Raji (cell line): ENCODE data around the gene TRPM3.

Experiments used
- POLR2A ChIP-seq: IDR thresholded peaks from 2 replicates; pipeline ENCODE4 v1.6.1; 2011; ENCODE audit warnings: low read depth, low read length, control low read depth; ENCODE audit not compliant: insufficient read depth

The TRPM3 gene

GRCh38 chr9:70534061-70534460 lies 587.4 kb downstream of the TRPM3 start:
- no peak for TF ChIP-seq POLR2A

GRCh38 chr9:70533492-70533891 lies 587.9 kb downstream of the TRPM3 start:
- no peak for TF ChIP-seq POLR2A

DNA sequence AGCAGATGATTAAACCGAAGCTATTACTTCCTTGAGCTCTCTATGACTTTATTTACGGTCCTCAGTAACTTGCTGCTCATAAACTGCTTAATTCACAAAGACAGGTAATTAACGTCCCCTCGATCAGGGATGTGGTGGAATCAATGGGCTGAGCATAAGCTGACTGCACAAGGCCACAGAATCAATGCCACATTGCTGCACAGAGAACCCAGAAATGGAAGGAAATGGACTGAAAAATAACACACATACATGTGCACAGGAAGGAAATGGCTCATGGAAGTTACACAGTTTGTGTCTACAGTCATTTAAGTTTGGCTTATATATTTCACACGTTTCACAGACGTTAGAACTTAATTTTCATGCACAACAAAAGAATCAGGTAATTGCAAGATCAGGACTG lies 588.7 kb downstream of the TRPM3 start:
- no peak for TF ChIP-seq POLR2A

DNA sequence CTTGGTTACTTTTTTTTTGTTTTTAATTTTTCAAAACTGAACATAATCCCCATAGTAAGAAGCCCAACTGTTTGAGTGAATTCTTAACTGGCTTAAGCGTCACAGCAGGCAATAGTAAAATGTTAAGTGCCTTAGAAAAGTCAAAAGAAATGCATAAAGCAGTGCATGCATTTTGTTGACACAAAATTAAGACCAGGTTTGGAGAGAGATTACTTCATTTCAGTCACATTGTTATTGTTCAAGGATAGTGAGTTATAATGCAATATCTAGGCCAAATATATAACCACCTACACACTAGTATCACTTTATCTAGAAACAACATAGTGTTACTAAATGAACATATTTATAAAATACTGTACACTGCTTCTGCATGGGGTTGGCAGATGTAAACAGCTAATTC lies 590.1 kb downstream of the TRPM3 start:
- TF ChIP-seq POLR2A, result no peak

DNA sequence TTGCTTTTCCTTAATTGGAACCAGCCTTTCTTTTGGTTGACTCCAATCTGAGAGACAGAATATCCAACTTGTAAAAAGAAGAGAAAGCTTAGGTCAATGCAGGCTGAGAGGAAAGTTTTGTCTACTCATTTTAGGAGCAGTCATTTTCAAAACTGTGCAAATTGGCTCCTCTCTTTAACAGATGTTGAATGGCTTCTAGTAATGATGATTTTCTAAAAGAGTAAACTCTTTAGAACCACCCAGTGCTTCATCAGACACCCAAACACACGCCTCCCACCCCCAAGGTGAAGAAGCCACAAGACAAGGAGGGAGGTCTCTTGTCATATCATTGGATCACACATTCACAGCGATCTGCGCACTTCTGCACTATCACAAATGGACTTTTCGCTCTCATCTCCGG lies 590.7 kb downstream of the TRPM3 start:
- no peak for TF ChIP-seq POLR2A

- no peak for TF ChIP-seq POLR2A
These were observed 591.6 kb downstream of the TRPM3 start for GRCh38 chr9:70529833-70530232.

DNA sequence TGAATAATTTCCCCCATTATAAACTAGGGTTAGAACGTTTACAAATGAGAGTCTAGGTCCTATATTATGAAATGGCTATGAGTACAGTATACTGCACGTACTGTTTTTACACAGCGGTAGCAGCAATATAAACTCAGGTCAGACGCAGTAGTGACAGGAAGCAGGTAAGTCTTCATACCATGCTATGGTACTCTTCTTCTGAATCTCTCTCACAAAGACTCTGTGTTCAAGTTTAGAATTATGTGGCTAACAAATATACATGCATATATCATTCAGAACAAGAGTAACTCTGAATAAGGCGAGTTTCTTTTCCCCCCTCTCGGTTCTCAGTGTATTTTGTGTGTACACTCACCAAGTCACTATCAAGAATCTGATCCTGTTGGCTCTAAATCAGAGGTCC lies 592.0 kb downstream of the TRPM3 start:
- TF ChIP-seq POLR2A, result no peak

DNA sequence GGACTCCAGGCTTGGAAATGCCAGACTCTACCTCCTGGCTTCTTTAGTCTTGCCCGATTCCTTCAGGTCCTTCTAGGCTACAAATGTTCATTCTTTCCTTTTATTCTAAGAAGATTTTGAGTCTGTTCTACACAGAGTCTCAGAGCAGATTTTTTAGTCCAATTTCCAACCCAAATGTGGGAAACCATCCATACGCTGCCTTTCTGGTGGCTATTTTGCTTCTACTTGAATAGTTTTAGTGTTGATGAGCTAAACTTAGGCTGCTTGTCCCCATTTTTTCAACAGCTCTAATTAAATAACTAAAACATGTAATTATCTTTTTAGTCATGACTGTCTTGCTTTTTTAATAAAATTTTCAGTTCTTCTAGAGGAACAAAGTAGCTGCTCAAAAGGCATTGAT lies 594.5 kb downstream of the TRPM3 start:
- no peak for TF ChIP-seq POLR2A

DNA sequence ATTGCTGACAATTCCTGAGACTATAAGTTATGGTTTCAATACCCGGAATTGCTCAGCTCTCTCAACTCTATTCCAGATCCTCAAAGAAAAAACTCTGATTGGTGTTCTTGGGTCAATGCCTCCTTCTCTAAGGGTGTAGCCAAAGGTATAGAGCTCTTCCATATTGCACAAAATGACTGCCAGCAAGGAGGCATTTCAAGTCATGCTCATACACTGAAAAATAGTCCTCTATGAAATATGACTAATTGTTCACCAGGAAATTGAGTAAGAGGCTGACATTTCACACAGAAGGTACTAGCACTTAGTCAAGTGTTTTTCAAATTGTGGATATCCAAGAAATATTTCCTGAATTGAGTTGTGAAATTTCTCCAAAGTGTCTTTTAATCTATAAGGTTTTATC lies 595.9 kb downstream of the TRPM3 start:
- no peak for TF ChIP-seq POLR2A

GRCh38 chr9:70519912-70520724 lies 601.3 kb downstream of the TRPM3 start:
- no peak for TF ChIP-seq POLR2A

DNA sequence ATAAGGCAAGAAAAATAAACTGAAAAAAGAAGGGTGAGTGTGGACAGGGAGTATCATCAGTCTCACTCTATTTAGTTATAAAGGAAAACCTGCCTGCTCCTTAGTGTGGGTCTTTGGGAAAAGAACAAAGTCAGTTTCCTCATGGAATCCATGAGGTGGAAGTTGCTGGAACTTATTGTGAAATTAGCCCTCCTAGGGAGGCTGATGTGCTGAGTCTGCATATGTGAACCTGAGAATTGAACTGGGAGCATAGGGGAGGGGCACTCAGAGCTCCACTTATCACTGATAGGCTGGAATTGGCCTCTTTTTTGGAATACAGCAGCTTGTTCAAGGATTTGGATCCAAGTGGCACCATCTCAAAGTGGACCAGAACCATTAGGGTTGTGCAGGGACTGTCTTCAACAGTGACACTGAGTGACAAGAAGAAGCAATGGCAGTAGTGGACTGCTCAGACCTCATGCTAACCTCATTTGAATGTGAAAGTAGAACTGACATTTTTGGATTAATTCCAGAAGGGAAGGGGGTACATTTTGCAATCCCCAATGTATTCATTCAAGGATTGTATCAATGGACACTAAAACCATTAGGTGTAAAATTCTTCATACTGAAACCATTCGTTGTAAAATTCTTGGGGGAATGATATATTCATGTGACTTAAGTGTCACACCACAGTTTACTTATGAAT lies 603.4 kb downstream of the TRPM3 start:
- TF ChIP-seq POLR2A, result no peak

- TF ChIP-seq POLR2A, result no peak
These were observed 607.1 kb downstream of the TRPM3 start for GRCh38 chr9:70514273-70514672.

GRCh38 chr9:70511858-70512257 lies 609.6 kb downstream of the TRPM3 start:
- TF ChIP-seq POLR2A, result no peak

- no peak for TF ChIP-seq POLR2A
These were observed 611.2 kb downstream of the TRPM3 start for GRCh38 chr9:70510157-70510770.

DNA sequence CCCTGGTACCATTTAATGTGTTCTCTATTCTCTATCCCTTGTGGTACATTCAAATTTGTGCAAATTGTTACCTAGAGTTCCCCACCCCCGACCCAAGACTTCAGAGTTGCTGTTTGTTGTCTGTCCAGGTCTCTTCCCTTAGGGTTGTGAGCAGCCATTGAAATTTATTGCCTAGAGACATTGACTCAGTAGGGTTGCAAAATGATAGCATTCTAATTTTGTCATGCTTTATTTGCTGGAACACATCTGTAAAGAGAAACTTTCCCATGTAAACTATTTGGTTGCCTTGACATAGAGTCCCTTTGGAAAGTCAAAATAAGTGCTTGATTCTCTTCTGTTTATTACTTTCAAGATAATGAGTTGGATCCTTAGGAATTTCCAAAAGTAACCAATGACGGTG lies 615.3 kb downstream of the TRPM3 start:
- TF ChIP-seq POLR2A, result no peak

DNA sequence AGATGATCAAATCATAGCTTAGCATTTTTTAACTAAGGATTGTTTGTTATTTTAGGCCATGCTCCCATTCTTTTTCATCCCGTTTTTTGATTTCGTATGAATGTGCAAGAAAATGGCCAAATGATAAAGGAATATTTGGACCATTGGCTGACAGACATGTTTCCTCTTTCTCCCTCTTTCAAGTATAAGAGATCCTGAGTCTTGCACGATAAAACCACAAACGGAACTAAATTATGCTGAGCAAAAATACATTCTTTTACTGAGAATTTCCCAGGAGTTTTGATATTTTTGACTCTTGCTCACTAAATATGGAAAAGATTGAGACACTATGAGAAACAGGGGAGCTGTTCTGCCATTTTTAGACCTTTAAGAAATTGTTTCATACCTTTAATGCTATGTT lies 616.6 kb downstream of the TRPM3 start:
- TF ChIP-seq POLR2A, result no peak
